ENCODE results near the gene DHRS2.
"Not testable (repeated sequence)": the region's sequence is repeated elsewhere in the genome, so short reads cannot be mapped to it uniquely, and the experiment has no call there.

DHRS2 gene, protein sequence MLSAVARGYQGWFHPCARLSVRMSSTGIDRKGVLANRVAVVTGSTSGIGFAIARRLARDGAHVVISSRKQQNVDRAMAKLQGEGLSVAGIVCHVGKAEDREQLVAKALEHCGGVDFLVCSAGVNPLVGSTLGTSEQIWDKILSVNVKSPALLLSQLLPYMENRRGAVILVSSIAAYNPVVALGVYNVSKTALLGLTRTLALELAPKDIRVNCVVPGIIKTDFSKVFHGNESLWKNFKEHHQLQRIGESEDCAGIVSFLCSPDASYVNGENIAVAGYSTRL

DNA sequence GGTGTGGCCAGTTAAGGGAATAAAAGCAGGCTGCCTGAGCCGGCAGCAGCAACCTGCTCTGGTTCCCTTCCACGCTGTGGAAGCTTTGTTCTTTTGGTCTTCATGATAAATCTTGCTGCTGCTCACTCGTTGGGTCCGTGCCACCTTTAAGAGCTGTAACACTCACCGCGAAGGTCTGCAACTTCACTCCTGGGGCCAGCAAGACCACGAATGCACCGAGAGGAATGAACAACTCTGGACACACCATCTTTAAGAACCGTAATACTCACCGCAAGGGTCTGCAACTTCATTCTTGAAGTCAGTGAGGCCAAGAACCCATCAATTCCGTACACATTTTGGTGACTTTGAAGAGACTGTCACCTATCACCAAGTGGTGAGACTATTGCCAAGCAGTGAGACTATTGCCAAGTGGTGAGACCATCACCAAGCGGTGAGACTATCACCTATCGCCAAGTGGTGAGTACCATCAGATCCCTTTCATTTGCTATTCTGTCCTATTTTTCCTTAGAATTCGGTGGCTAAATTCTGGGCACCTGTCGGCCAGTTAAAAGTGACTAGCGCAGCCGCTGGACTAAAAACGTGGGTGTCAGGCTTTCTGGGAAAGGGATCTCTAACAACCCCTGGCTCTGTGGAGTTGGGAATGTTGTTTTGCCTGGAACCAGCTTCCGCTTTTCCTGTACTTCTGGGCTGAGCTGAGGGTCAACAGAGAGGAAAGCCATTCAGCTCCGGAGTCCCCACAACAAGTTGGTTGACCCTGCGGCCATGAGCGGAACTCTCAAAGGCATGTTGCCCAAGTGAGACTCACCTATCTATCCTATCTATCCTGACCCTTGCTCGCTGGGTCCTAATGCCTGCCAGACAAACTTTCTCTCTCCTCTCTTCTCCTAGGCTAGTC is at the start of gene DHRS2:
Gene DHRS2, plus strand, starts transcription at position 48 of the 895 bp plus-strand sequence. CDS start 2,501 bp downstream, outside the sequence.
- no peak for DNase-seq

DNA sequence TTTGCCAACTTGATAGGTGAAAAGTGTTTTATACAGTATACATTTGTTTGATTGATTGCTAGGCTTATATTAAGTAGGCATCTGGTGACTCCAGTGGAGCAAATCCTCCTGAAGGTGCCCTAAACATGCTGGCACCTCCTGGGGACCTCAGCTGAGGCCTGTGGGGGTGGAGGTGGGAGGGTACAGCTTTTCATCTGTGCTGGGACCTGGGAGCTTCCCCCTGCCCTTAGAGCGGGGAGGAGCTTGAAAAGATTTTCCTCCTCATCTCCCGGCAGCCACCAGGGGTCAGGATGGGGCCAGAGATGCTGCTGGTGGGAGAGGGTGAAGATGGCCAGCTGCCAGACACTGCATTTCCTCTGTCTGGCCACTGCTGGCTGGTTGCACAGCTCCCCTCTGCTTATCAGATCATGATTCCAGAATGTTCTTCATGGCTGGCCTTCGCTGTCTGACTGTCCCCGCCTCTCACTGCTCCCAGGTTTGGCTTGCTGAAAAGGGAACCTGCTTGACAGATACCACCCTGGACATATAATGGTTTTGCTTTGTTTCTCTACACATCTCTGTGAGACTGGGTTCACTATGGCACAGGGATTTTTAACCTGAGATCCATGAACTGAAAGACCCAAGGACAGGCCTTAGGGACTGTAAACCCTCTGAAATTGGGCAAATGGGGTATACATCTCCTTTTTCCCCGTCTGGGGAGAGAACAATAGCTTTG is 47.1 kb upstream of the DHRS2 start:
- peak; percentile 72 for DNase-seq

DNA sequence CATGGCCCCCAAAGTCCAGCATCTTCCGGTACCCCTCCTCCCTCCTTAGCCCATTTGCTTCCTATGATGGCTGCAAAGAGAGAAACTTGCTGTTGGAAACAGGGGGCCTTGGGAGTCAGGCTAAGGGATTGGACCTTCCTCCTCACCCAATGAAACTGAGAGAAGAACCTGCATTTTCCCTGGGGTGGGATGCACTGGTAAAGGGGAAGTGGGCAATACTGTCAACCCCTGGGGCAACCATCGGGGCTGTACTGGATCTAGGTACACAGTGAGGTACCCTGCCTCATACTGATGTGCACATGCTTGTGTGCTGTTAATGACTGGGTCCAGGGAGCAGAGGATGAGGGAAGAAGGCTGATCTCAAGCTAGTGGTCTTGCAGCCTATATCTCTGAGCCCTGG is 46.6 kb upstream of the DHRS2 start:
- no peak for DNase-seq

DNA sequence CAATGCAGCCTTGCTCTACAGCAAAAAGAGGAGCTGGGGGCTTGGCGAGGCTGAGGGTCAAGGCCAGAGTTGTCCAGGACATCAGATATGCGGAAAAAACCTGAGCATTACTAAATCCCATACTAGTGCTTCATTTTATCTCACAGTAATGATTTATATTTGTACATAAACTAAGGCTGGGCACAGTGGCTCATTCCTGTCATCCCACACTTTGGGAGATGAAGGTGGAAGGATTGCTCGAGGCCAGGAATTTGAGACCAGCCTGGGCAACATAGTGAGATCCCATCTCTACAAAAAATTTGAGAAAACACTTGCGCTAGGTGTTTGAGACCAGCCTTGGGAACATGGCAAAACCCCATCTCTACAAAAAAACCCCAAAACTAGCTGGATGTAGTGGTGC is 46.0 kb upstream of the DHRS2 start:
- no peak for DNase-seq

DNA sequence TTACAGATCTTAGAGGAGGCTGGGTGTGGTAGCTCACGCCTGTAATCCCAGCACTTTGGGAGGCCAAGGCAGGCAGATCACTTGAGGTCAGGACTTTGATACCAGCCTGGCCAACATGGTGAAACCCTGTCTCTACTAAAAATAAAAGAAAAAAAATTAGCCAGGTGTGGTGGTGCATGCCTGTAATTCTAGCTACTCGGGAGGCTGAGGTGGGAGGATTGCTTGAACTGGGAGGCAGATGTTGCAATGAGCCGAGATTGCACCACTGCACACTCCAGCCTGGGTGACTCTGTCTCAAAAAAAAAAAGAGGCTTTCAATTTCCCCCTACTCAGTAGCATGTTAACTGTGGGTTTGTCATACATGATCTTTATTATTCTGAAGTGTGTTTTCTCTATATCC is 42.0 kb upstream of the DHRS2 start:
- not testable (repeated sequence) for DNase-seq

DNA sequence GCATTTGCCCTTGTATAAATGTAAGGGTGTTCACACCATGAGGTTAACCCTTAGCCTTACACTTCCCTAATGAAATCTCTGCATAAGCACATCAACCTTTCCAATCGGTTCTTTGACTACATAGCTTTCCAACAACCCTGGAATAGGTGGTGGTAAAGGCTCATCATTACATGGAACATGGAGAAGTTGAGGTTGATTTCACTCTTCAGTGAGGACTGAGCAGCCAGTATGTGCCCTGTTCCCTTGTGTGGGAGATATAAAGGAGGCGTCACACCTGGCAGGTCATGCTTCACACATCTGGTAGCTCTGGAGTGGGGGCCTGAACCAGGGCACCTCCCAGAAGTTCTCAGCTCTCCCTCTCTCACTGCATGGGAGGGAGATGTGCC is 35.8 kb upstream of the DHRS2 start:
- no peak for DNase-seq

DNA sequence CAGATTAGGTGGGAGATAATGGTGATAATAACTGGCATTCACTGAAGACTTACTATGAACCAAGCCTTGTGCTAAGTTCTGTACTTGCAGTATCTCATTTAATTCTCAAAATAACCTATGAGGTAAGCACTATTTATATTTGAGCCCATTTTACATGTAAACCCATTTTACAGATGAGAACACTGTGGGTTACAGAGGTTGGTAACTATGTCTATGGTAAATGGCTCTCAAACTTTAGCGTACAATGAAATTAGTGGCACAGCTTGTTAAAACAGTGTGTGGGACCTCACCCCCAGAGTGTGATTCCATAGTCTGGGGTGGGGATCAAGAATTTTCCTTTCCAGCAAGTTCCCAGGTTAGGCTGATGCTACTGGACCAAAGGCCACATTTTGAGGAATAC is 35.4 kb upstream of the DHRS2 start:
- DNase-seq = no peak

DNA sequence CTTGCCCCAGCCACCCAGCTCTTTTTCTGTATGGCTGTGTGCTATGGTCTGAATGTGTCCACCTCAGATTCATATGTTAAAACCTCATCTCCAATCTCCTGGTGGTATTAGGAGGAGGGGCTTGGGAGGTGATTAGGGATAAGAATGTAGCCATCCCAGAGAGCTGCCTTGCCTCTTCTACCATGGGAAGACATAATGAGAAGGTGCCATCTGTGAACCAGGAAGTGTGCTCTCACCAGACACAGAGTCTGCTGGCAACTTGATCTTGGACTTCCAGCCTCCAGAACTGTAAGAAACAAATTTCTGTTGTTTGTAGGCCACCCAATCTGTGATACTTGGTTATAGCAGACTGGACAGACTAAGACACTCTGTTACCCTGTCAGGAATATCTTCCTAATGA is 34.7 kb upstream of the DHRS2 start:
- no peak for DNase-seq

DNA sequence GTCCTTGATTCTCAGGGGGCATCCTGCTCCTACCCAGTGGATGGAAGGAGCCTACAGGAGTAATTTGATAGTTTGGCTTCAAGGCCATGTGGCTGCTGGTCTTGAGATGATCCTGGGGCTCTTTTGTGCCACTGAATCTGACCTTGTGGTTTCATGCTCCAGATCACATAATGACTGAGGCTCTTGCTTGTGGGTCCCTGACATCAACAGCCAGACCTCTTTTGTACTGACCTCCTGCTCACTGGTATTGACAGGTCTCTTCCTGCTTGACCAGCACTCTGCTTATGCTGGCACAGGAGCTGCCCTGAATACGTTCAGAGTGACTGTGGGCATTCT is 34.4 kb upstream of the DHRS2 start:
- DNase-seq = no peak

DNA sequence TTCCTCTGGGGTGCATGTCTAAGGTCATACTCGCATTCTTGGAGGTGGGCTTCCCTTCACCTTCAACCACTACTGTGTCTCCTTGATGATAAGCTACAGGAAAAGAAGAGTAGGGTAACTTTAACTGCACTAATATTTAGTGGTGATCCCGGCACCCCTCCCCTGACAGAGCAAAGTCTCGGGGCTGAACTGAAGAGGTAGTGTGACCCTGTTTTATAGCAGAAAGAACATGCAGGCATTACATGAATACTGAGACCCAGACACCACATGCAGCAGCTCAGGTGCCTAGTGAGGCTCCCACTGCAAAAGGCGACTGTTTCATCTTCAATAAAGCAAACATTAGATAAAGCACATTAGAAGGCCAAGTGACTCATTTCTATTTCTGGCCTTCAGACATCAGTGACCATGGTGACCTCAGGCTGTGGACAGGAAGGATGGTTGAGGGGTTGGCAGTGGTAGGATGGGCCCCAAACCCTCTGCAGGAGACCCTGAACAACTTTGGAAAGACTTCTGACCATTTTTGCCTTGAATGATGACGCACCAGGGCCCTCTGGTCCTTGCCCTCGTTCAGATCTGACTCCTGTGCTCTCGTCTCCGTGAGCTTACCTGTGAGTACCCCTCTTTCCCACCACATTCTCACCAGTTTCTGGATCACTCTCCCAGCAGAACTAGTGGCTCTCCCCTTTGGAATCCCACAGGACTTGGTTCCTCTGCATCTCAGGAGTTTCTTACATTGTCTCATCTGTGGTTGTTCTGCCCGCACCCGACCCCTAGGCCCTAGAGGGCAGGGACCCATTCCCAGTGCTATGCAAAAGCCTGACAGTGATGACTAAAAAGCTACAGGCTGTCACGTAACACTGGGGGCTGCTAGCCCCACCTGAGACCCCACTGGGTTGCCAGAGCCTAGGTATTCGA is 33.7 kb upstream of the DHRS2 start:
- DNase-seq = no peak

DNA sequence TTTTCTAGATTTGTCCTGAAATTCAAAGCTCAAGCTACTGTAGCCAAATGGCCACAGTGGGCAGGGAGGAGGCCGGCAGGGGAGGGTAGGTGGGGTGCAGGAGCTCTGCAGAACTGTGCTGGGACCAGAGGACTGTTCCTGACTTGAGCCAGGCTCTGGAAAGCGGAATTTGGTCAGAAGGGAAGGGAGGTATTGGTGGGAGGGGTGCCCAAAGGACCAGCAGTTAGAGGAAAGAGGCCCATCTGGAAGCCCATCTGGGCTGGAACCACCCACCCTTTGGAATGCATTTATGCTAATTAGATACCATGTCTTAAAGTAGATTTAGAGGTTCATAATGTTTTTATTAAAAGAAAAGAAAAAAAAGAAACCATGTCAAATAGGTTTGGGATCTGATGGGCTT is 33.1 kb upstream of the DHRS2 start:
- no peak for DNase-seq

DNA sequence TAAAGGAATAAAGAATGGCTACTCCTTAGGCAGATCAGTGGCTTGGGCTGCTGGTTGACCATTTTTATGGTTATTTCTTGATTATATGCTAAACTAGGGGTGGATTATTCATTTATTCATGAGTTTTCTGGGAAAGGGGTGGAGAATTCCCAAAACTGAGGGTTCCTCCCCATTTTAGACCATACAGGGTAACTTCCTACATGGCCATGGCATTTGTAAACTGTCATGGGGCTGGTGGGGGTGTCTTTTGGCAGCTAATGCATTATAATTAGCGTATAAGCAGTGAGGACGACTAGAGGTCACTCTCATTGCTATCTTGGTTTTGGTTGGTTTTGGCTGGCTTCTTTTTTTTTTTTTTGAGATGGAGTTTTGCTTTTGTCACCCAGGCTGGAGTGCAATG is 32.0 kb upstream of the DHRS2 start:
- DNase-seq = no peak

DNA sequence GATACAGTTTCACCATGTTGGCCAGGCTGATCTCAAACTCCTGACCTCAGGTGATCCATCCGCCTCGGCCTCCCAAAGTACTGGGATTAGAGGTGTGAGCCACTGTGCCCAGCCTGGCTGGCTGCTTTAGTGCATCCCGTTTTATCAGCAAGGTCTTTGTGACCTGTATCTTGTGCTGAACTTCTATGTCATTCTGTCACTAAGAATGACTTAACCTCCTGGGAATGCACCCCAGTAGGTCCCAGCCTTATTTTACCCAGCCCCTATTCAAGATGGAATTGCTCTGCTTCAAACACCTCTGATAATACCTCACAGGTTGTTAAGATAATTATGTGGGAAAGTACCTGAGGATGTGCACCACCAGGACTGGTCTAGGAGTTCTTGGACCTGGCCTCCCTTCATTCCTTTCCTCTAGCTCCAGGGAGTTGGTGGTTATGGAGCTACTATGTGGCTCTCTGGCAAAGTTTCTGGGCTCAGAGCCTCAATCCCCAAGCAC is 31.4 kb upstream of the DHRS2 start:
- DNase-seq = no peak

DNA sequence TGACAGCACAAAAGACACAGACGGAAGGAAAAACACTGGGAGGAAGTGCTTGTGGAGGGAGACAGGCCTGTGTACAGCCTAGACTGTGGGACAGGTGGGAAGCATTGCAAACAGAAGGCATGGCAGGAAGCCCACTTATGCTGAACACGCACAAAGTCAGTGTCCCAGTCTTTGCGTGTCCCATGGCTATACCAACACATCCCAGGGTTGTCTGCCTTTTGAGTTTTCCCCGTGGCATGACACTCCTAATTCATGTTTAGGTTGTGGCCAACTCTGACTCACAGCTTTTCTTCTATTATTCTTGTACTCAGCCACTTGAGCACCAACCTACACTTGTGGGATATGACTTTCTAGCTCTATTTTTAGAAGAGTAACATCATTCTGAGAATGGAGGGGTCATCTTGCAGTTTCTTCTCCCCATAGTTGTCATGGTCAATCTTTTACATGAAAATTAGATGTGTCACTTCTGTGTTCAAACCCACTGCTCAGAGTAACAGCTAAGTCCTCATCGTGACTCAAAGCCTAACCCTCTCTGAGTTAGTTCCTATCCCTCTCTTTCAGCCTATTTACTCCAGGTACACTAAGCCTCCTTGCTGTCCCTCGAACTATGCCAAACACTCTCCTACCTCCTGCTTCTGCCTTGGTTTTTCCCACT is 30.1 kb upstream of the DHRS2 start:
- DNase-seq = no peak

DNA sequence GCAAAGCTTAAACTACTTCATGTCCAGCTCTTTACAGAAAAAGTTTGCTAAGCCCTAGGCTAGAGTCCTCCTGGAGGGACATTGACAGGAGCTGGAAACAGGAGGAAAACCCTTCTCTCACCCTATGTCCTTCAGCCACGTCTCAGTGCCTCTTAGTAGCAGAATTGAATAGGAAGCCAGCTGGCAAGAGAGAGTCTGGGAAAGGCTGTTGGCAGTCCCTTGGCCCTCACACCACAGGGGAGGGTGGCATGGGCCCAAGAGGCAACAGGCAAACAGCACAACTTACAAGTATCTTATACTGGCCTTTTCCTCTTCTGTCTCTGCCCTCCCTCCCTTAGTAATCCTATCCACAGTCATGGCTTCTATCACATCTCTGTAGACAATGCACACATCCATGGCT is 27.7 kb upstream of the DHRS2 start:
- no peak for DNase-seq

DNA sequence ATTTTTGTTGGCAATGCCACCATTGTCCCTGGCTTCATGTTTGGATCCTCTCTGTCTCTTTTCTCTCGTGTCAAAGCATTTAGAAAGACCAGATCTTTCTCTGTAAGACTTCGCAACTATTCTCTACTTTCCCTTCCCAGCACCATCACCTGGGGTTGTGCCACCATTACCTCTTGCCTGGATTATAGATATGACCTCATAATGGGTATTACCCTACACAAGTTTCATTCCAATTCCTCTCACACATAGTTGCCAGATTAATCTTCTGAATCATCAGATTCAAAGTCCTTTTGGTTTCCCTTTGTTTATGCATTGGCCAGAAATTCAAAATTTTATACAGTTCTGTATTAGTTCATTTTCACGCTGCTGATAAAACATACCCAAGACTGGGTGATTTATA is 27.2 kb upstream of the DHRS2 start:
- DNase-seq = no peak

DNA sequence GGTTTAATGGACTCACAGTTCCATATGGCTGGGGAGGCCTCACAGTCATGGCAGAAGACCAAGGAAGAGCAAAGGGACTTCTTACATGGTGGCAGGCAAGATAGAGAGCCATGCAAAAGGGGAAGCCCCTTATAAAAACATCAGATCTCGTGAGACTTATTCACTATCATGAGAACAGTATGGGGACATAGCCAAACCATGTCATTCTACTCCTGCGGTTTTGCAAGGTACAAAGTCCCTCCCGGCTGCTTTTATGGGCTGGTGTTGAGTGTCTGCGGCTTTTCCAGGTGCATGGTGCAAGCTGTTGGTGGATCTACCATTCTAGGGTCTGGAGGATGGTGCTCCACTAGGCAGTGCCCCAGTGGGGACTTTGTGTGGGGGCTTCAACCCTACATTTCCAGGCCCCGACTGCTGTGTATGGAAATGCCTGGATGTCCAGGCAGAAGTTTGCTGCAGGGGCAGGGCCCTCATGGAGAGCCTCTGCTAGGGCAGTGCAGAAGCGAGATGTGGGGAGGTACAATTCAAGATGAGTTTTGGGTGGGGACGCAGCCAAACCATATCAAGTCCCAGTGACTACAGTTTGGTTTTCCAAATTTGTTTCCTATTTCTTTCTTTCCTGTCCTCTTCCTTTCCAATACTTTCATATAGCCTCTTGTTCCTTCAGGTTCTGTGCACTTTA is 26.6 kb upstream of the DHRS2 start:
- DNase-seq = not testable (repeated sequence)

DNA sequence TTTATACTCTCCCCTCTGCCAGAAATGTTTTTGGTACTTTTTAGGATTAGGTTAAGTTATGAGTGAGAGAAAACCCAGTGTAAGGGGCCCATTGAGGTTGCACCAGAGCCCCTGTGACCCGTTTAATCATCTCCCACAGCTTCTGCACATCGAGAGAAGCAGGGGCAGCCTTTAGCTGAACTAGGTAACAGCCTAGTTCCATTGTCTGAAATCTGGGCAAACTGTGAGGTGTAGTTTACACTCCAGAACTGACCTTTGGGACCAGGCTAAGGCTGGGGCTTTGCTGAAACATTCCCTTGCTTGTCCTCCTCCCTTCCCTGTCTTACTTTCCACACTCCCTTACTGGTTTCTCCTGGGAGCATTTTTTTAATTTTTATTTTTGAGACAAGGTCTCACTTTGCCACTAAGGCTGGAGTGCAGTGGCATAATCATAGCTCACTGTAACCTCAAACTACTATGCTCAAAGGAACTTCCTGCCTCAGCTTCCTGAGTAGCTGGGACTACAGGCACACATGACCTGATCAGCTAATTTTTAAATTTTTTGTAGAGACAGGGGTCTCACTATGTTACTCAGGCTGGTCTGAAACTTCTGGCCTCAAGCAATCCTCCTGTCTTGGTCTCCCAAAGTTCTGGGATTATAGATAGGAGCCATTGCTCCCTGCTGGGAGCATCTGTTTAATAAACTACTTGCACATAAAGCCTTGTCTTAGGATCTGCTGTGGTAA is 25.9 kb upstream of the DHRS2 start:
- no peak for DNase-seq

DNA sequence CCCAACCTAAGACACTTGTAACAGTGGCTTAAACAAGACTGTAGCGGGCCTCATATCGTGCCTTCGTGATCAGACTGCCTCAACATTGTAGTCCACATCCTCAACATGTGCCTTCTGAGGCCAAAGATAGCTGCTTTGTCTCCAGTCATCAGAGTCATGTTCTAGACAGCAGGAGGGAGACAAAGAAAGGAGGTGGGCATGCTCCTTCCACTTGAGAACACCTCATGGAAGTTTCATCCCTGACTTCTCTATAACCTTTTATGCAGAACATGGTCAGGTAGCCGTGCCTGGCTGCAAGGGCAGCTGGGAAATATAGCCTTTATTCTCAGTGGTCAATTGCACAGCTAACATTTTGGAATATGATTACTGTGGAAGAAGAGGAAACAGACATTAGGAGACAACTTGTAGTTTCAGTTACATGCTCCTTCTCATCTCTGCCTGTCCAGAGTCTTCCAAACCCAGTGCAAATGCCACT is 25.3 kb upstream of the DHRS2 start:
- DNase-seq = no peak

DNA sequence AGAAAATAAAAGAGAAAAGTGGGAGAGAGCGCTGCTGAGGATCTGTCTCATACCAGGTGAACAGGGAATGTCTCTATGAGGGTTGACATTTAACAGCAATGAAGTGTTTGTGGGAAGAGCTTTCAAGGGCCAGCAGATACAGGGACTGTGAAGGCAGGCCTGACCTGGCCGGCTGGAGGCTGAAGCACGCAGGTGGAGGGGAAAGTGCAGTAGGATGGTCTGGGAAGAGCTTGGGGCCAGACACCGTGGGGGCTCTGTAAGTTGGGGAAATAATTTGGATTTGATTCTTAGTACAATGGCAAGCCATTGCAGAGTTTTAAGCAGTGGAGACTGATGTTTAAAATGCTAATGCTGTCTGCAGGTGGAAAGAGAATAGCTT is 23.8 kb upstream of the DHRS2 start:
- DNase-seq = no peak

DNA sequence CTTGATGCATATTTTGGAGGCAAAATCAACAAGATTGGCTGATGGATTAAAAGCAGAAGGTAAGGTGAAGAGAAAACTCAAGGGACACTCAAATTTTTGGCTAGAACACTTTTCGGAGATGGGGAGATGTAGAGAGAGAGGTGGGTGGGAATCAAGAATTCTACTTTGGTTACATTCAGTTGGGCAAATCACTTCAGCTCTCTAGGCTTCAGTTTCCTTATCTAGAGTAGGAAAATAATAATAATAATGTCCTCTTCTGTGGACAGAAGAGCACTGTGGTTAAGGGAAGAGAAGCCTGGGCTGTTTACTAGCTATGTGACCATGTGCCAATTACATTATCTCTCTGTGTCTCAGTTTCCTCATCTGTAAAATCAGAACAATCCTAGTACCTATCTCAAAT is 23.4 kb upstream of the DHRS2 start:
- no peak for DNase-seq

Data from stimulated activated CD4-positive, alpha-beta T cell treated with anti-CD3 and anti-CD28 coated beads, Interleukin-12 subunit alpha, Interleukin-12 subunit beta, amount 100 ng/mL, for 4 hours (primary cell).